Measurements from ENCODE around the gene ACKR2. TPM values are rescaled to one million over a fixed set of nuclear protein-coding genes. Genes with fewer than 3 reads are reported as not detected.

ACKR2 gene
- total and polyA plus RNA-seq, 2 donors (not counting 3 experiments of a cell fraction or from before 2014, with no cell fraction given): 0.01 TPM; not detected in 1

- ChIA-PET POLR2A (no interaction called here), CTCF (interaction anchor here (1.1 to 1.7 kb wide), 4 partner anchors 8 to 133 kb away, joined by 3 to 7 read pairs (median 6); no protein-coding TSS in a partner anchor)
- no peak overlapping the region for H3K27ac ChIP-seq (ENCODE audit: insufficient read depth, low read depth, low read length)
- no peaks in the 10 kb centered on the region for H4K20me1 ChIP-seq (replicated peaks; ENCODE audit: control insufficient read depth, extremely low read depth, insufficient read depth, low read length)
- H3K4me2 ChIP-seq (ENCODE audit: insufficient read depth, low read length): no peak overlapping the region
- no peaks in the 10 kb centered on the region for H3K36me3 ChIP-seq (ENCODE audit: control insufficient read depth in 2 of 2, extremely low read depth in 1 of 2, insufficient read depth in 2 of 2, low read length in 2 of 2)
- peaks cover 7% of the 10 kb centered on the region for H3K4me1 ChIP-seq (ENCODE audit: control insufficient read depth, extremely low read depth, insufficient read depth, low read length)
- no peaks in the 10 kb centered on the region for H3K79me2 ChIP-seq (ENCODE audit: control insufficient read depth, insufficient read depth, low read length)
- H3K4me3 ChIP-seq (replicated peaks in 1 of 3; ENCODE audit: insufficient read depth in 1 of 3, low read depth in 1 of 3, low read length in 3 of 3): no peak overlapping the region
- DNase-seq (ENCODE audit: low read depth, low spot score): no peak
- no peaks in the 10 kb centered on the region for H3K9me3 ChIP-seq (replicated peaks; ENCODE audit: control insufficient read depth, insufficient read depth, low read length)
- FAIRE-seq: no peak
- no TSS peak for BruUV-seq (replicated peaks)
- H3K9me1 ChIP-seq (replicated peaks; ENCODE audit: control insufficient read depth, extremely low read depth, insufficient read depth, low read length): no peaks in the 10 kb centered on the region
- intact Hi-C loops (cut with micrococcal nuclease): no loop called here
- H2AFZ ChIP-seq (ENCODE audit: low read depth, low read length): no peak overlapping the region
- no peak for TF ChIP-seq POLR2AphosphoS5 (IDR thresholded peaks at IDR 0.05; ENCODE audit: insufficient read depth, low read depth, low read length)
- peaks cover 11 to 16% of the 10 kb centered on the region in 2 experiments for H3K27me3 ChIP-seq (ENCODE audit: control insufficient read depth in 2 of 2, insufficient read depth in 2 of 2, low read length in 2 of 2)
- no peak overlapping the region for H3K9ac ChIP-seq (replicated peaks; ENCODE audit: extremely low read depth, insufficient read depth, low read length)
- dilution Hi-C loops (cut with MboI; ENCODE audit: extremely low pct_ligation_motif_present, low sequenced_read_pairs): no loop called here
Observed at GRCh38 chr3:42877881-42878280, 68.6 kb downstream of the ACKR2 start.

- H3K27me3 ChIP-seq (ENCODE audit: control insufficient read depth in 2 of 2, insufficient read depth in 2 of 2, low read length in 2 of 2): peaks cover 13 to 16% of the 10 kb centered on the region in 2 experiments
- no peaks in the 10 kb centered on the region for H3K36me3 ChIP-seq (ENCODE audit: control insufficient read depth in 2 of 2, extremely low read depth in 1 of 2, insufficient read depth in 2 of 2, low read length in 2 of 2)
- H3K9me1 ChIP-seq (replicated peaks; ENCODE audit: control insufficient read depth, extremely low read depth, insufficient read depth, low read length): no peaks in the 10 kb centered on the region
- no peak for FAIRE-seq
- no peaks in the 10 kb centered on the region for H3K9me3 ChIP-seq (replicated peaks; ENCODE audit: control insufficient read depth, insufficient read depth, low read length)
- no peak overlapping the region for H3K27ac ChIP-seq (ENCODE audit: insufficient read depth, low read depth, low read length)
- no peaks in the 10 kb centered on the region for H3K79me2 ChIP-seq (ENCODE audit: control insufficient read depth, insufficient read depth, low read length)
- no peaks in the 10 kb centered on the region for H4K20me1 ChIP-seq (replicated peaks; ENCODE audit: control insufficient read depth, extremely low read depth, insufficient read depth, low read length)
- H3K9ac ChIP-seq (replicated peaks; ENCODE audit: extremely low read depth, insufficient read depth, low read length): no peak overlapping the region
- H3K4me3 ChIP-seq (replicated peaks in 1 of 3; ENCODE audit: insufficient read depth in 1 of 3, low read depth in 1 of 3, low read length in 3 of 3): no peak overlapping the region
- H3K4me1 ChIP-seq (ENCODE audit: control insufficient read depth, extremely low read depth, insufficient read depth, low read length): peaks cover 7% of the 10 kb centered on the region
- TF ChIP-seq POLR2A (IDR thresholded peaks at IDR 0.05; ENCODE audit: low read depth, low read length) (no peak), JUN (IDR thresholded peaks at IDR 0.05; ENCODE audit: borderline replicate concordance, insufficient read depth, insufficient read length, low read depth) (no peak), EZH2 (IDR thresholded peaks at IDR 0.05; ENCODE audit: borderline replicate concordance, low read depth, low read length, severe bottlenecking) (no peak), GATA2 (IDR thresholded peaks at IDR 0.05; ENCODE audit: insufficient read depth, insufficient read length, low read depth, low read length) (no peak), MAX (IDR thresholded peaks at IDR 0.05; ENCODE audit: insufficient read depth, insufficient read length) (no peak), POLR2AphosphoS5 (IDR thresholded peaks at IDR 0.05; ENCODE audit: insufficient read depth, low read depth, low read length) (no peak), MYC (IDR thresholded peaks at IDR 0.05; ENCODE audit: low read depth, low read length) (no peak), CTCF (IDR thresholded peaks at IDR 0.05; ENCODE audit: extremely low read depth in 1 of 2, insufficient read depth in 1 of 2, low read depth in 1 of 2, low read length in 2 of 2) (no peak), FOS (IDR thresholded peaks at IDR 0.05; ENCODE audit: borderline replicate concordance, insufficient read depth, low read length) (no peak)
- BruUV-seq (replicated peaks): no TSS peak
- no peak for DNase-seq (ENCODE audit: low read depth, low spot score)
- intact Hi-C loops (cut with micrococcal nuclease): no loop called here
- peak overlapping the region; percentile 93 for H2AFZ ChIP-seq (ENCODE audit: low read depth, low read length)
- no peak overlapping the region for H3K4me2 ChIP-seq (ENCODE audit: insufficient read depth, low read length)
- ChIA-PET POLR2A (no interaction called here), CTCF (no interaction called here)
- dilution Hi-C loops (cut with MboI; ENCODE audit: extremely low pct_ligation_motif_present, low sequenced_read_pairs): no loop called here
Observed at GRCh38 chr3:42880183-42880582, 70.9 kb downstream of the ACKR2 start.

All from endothelial cell of umbilical vein (primary cell).